Esophagus squamous epithelium (tissue), 4 donors: ENCODE measurements around the gene CHEK1.

ENCODE experiments used
- POLR2A ChIP-seq, 4 donors: fragments of 450-650 bp; IDR thresholded peaks; one replicate each; pipeline ENCODE4 v1.6.1; 2017; ENCODE audit warnings: antibody characterized with exemption in 4 of 4, mild to moderate bottlenecking in 4 of 4, moderate library complexity in 3 of 4
- TF ChIP-seq, protein P1 (sequence below), 6 experiments: fragments of 450-650 bp in 4 of 6; fragments of 200-600 bp in 2 of 6; sonication (generic) in 2 of 6; IDR thresholded peaks; one replicate each; pipeline ENCODE4 v1.5.1; 2016 to 2019; ENCODE audit warnings: antibody characterized with exemption in 6 of 6, mild to moderate bottlenecking in 4 of 6, moderate library complexity in 4 of 6

DNA sequence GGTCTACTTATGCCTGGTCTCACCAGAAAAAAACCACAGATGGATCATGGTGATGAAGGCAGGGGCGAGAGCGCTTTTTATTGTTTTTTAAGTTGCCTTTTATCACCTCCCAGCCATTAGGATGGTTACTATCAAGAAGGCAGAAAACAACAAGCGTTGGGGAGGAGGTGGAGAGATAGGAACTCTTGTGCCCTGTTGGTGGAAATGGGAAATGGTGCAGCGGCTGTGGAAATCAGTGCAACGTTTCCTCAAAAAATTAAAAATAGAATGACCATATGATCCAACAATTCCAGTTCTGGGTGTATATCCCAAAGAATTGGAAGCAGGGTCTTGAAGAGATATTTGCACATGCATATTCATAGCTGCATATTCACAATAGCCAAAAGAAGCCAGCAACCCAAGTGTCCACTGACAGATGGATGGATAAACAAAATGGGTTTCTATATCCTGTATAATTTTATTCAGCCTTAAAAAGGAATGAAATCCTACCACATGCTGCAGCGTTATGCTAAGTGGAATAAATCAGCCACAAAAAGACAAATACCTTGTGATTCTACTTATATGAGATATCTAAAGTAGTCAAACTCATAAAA, 76.2 kb downstream of the CHEK1 start:
- TF ChIP-seq, protein P1, sequence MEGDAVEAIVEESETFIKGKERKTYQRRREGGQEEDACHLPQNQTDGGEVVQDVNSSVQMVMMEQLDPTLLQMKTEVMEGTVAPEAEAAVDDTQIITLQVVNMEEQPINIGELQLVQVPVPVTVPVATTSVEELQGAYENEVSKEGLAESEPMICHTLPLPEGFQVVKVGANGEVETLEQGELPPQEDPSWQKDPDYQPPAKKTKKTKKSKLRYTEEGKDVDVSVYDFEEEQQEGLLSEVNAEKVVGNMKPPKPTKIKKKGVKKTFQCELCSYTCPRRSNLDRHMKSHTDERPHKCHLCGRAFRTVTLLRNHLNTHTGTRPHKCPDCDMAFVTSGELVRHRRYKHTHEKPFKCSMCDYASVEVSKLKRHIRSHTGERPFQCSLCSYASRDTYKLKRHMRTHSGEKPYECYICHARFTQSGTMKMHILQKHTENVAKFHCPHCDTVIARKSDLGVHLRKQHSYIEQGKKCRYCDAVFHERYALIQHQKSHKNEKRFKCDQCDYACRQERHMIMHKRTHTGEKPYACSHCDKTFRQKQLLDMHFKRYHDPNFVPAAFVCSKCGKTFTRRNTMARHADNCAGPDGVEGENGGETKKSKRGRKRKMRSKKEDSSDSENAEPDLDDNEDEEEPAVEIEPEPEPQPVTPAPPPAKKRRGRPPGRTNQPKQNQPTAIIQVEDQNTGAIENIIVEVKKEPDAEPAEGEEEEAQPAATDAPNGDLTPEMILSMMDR (IDR thresholded peaks at IDR 0.05) = no peak
- TF ChIP-seq POLR2A (IDR thresholded peaks at IDR 0.05) = no peak
